ENCODE results near the gene CCDC85B.

The CCDC85B gene

GRCh38 chr11:65927904-65928397 is 37.5 kb downstream of the CCDC85B start:
- TF ChIP-seq GATA2 (IDR thresholded peaks at IDR 0.05; ENCODE audit: low read depth, low read length) = no peak
- TF ChIP-seq GATA3 (IDR thresholded peaks at IDR 0.05; ENCODE audit: low read depth, low read length) = no peak

- TF ChIP-seq GATA3 (IDR thresholded peaks at IDR 0.05; ENCODE audit: low read depth, low read length) (no peak), GATA2 (IDR thresholded peaks at IDR 0.05; ENCODE audit: low read depth, low read length) (no peak)
Observed at GRCh38 chr11:65928667-65929066, 38.2 kb downstream of the CCDC85B start.

- TF ChIP-seq GATA2 (IDR thresholded peaks at IDR 0.05; ENCODE audit: low read depth, low read length) = no peak
- TF ChIP-seq GATA3 (IDR thresholded peaks at IDR 0.05; ENCODE audit: low read depth, low read length) = no peak
Observed at GRCh38 chr11:65931773-65932557, 41.5 kb downstream of the CCDC85B start.

GRCh38 chr11:65932558-65932919 is 42.1 kb downstream of the CCDC85B start:
- TF ChIP-seq GATA2 (IDR thresholded peaks at IDR 0.05; ENCODE audit: low read depth, low read length) = no peak
- no peak for TF ChIP-seq GATA3 (IDR thresholded peaks at IDR 0.05; ENCODE audit: low read depth, low read length)

- TF ChIP-seq GATA3 (IDR thresholded peaks at IDR 0.05; ENCODE audit: low read depth, low read length) (no peak), GATA2 (IDR thresholded peaks at IDR 0.05; ENCODE audit: low read depth, low read length) (no peak)
Observed at GRCh38 chr11:65934014-65934413, 43.5 kb downstream of the CCDC85B start.

- TF ChIP-seq GATA2 (IDR thresholded peaks at IDR 0.05; ENCODE audit: low read depth, low read length) = no peak
- TF ChIP-seq GATA3 (IDR thresholded peaks at IDR 0.05; ENCODE audit: low read depth, low read length) = no peak
Observed at GRCh38 chr11:65937766-65938165, 47.3 kb downstream of the CCDC85B start.

Data from SH-SY5Y (cell line).